HG03066 (cell line): ENCODE data around the gene CCDC148.
"Not testable (repeated sequence)": the region's sequence is repeated elsewhere in the genome, so short reads cannot be mapped to it uniquely, and the experiment has no call there.

Source experiments
- ATAC-seq: cut with Tn5 transposase; IDR thresholded peaks from one replicate; pipeline ENCODE4 v1.9.1; 2021; ENCODE audit warnings: low read depth; ENCODE audit not compliant: unreplicated experiment

Gene CCDC148

DNA sequence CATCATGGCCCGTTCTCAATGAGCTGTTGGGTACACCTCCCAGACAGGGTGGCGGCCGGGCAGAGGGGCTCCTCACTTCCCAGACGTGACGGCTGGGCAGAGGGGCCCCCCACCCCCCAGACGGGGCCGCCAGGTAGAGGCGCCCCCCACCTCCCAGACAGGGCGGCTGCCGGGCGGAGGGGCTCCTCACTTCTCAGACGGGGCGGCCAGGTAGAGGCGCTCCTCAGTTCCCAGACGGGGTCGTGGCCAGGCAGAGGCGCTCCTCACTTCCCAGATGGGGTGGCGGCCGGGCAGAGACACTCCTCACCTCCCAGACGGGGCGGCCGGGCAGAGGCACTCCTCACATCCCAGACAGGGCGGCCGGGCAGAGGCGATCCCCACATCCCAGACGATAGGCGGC, 146.1 kb downstream of the CCDC148 start:
- ATAC-seq, result not testable (repeated sequence)

DNA sequence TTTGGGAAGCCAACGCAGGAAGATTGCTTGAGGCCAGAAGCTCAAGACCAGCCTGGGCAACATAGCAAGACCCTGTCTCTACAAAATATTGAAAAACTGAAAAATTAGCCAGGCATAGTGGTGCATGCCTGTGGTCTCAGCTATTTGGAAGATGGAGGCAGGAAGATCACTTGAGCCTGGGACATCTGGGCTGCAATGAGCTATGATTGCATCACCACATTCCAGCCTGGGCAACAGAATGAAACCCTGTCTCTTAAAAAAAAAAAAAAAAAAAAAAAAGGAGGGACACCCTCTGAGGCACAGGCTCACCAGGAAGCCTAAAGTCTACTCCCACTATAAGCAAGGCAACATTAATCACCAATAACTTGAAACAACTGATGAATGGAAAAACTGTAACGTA, 151.1 kb downstream of the CCDC148 start:
- no peak for ATAC-seq

DNA sequence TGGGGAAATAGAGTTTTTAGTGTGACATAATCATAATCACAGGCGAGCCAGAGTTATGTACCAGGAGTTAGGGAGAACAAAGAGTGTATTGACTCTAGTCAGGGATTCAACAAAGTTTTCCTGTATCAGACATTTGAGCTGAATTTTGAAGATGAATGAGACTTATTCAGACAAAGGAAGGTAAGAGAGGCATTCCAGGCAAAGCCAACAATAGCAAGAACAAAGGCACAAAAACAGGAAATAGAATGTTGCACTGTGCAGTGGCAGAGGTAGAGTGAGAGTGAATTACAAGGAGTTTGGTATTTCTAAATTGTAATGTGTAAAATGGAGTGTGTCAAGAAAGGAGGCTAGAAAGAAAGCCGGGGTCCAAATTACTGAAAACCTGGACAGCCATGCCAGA, 156.2 kb downstream of the CCDC148 start:
- no peak for ATAC-seq

DNA sequence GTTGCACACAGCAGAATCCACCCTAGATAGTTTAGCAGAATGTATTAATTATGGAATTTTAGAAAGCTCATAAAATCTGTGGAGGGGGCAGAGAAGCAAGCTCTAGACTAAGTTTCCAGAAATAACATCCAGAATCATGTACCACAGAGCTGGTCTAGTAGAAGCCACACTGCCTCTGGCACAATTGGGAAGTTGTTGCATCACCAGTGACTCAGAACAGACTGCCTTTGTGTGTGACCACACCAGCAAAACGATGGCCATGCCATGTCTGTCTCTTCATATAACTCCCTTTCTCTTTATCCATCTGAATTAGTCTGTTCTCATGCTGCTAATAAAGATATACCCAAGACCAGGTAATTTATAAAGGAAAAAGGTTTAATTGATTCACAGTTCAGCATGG, 158.9 kb downstream of the CCDC148 start:
- ATAC-seq, result no peak

DNA sequence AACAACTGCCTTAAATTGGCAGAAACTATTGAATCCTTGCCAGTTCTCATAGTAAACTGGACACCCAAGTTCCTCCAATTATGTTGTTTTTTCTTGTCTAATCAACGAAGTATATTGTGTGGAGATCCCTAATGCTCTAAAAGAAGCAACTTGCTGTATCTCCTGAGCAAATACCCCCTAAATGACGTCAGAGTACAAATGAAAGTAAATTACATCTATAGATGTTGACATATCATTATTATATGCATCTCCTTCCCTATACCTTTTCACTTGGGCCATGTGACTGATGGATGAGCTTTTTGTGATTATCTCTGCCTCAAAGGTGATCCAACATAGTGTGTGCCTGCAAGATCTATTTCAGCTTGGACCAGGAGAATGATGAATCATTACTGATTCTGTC, 159.4 kb downstream of the CCDC148 start:
- ATAC-seq, result no peak

DNA sequence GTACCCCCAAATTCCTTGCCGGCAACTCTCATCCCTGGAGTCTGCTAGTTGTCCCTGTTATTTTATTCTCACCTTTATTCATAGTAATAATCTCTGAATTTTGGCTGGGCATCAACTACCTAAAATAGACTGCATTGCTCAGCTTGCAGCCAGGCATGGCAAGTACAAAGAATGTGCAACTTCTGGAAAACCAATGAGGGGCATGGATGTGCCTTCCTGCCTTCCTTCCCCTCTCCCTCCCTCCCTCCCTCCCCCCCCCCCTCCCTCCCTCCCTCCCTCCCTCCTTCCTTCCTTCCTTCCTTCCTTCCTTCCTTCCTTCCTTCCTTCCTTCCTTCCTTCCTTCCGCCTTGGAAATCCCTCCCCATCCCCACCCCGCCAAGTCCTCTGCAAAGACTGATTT, 162.8 kb downstream of the CCDC148 start:
- no peak for ATAC-seq

DNA sequence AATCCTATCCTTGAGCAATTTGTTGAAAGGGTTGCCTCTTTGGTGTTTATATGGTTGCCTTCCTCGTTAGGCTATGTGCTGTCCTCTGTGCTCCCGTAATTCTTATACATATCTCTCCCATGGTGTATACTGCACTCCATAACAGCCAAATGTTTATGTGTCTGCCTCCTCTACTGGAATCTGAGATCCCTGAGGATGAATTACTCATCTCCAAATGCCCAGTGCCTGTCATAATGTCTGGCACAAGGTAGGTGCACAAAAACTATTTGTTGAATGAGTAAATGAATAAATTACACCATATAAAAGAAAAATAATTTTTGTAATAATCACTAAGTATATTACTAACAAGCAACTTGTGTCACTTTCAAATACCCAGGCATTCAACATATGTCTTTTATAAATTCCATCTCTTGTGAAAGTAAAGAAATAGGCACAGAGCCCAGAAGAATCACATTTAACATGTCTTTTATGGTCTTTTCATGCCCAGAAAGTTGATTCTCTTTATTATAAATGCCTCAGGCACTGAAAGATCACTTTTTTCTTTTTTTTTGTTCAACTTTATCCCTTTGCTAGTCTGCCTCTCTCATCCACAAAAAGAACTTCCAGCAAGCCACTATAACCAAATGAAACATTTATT, 164.9 kb downstream of the CCDC148 start:
- ATAC-seq, result no peak

DNA sequence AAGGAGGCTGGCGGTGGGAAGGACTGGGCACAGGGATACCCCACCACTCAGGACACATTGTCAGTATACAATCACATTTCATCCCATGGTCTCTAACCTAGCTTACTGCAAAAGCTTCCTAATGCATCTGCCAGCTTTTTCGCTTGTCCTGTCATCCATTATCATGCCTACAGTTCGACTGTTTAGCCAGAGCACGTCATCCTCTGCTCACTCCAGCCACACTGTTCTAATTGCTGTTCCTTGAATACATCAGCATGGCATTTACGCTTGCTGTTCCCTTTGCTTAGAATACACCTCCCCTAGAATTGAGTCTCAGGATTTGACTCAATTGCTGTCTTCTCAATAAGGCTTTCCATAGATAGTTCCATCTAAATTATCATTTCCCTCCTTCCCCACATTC, 166.3 kb downstream of the CCDC148 start:
- ATAC-seq, result no peak

DNA sequence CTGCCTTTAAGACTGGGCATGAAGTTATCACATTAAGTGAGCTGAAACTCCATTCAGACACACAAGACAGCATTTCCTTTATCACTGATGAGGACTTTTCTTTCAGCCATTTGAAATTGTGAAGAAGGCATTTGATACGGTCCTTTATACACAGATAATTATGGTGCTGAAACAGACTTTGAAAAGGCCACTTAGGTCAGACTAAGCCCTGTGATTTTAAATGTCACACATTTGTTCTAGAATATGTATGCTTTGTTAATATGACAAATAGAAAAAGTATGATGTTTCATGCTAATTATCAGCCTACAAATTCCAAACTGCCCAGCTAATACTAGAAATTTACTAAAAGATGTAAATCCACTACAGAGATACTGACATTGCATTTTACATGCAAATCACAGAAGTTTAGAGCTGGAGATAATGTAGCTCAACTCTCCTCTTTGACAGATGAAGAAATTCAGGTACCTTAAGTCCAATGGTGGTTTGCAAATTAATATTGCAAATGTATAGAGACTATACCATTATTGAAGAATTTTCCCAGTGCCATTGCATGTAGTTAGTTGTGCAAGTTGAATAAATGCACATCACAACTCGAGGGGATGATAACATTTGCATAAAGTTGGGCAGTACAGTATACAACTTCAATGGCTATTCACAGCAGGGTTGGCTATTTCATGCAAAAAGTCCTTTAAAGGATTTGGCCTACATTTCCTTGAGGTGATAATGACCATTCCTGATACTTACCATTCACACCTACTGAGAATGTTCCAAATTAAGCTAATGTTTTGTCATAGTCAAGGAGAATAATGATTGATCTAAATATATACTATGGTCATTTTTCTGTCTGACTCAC, 179.7 kb downstream of the CCDC148 start:
- no peak for ATAC-seq

DNA sequence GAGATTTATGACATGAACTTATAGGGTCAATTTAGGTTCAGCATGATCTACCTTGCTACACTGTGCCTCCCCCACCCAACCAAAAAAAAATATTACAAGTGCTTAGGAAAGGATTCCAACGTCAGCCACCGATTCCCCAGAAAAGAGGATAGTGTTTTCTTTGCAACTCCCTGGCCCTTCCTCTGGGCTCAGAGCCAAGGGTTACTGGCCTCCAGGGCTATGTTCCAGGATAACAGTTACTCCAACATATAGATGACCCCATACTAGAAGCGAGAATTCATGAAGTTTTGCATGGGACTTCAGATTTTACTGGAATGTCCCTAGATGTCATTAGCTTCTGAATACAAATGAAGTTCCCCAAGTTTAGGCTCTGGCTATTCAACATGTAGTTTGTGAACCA, 182.8 kb downstream of the CCDC148 start:
- no peak for ATAC-seq

DNA sequence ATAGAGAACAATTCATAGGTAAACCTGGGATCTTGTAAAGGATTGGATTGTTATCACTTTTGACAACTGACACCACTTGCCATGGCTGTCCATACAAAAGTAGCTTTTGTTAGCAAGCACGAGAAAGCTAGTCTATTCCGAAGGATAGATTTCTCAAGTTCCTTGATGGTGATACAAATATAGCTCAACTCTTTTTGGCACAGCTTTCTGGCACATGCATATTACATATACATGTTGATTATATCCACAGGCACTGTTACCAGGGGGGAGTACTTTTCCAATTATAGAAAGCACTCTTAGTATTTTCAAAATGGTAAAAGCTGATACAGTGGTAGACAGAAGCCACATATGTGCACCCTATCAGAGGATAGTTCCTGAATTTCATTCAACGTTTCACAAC, 186.0 kb downstream of the CCDC148 start:
- no peak for ATAC-seq

DNA sequence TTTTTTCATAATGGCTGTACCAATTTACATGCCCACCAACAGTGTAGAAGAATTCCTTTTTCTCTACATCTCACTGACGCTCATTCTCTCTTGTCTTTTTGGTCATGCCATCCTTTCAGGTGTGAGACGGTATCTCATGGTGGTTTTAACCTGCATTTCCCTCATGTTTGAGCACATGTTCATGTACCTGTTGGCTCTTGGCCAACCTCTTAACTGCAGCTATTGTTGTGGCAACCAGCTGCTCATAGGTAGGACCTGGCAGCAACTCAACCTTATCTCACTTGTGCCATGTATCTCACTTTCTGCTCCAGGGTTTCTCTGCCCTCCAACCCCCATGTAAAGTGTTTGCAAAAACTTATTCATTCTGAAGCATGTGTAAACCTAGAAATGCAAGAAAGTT, 187.4 kb downstream of the CCDC148 start:
- ATAC-seq, result no peak

DNA sequence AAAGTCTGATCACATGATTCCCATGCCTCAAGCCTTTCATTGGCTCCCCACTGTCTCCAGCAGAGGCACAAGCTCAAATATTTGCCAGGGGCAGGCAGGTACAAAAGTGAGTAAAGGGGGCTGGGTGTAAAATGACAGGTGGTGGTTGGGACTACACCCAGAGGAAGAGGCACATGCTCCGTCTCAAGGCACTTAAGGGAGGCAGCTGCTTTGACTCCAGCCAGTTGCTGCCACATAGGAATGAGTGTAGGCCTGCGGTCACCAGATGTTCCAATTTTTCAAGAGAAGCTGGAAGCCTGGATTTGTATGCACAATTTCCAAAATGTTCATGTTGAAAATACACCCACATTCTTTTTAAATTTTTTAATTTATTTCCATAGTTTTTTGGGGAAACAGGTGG, 190.4 kb downstream of the CCDC148 start:
- ATAC-seq, result no peak

DNA sequence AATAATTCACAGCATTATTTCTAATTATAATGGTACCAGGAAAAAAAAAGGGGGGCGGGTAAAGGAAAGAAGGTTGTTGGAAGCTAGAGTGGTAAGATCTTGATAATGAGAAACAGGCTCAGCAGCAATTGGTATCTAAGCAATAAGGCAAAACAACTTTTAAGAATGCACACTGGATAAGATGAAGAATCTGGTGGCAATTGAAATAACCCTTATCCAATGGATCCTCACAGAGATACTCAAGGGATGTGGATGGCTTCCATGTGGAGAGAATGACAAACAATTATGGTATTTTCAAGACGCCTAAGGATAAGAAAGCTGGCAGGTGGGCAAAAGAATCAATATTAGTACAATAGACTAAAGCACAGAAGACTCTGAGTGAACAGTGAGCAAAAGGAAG, 201.3 kb downstream of the CCDC148 start:
- no peak for ATAC-seq

DNA sequence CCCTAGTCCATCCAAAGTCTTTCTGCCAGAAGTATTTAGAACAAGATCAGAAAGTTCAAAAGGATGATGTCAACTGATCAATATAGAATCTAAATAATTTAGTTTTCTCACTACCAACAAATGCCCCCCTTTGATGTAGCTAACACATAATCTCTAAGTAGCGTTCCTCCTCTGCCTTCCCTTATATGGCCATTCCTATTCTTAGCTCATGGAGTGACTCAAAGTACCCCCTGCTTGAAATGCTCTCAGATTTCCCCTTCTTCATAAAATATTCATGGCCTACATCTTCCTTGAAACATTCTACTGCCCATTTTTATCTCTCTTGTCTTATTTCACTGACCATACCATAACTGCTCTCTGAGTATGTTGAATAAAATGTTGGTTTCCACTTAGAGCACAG, 203.4 kb downstream of the CCDC148 start:
- no peak for ATAC-seq

DNA sequence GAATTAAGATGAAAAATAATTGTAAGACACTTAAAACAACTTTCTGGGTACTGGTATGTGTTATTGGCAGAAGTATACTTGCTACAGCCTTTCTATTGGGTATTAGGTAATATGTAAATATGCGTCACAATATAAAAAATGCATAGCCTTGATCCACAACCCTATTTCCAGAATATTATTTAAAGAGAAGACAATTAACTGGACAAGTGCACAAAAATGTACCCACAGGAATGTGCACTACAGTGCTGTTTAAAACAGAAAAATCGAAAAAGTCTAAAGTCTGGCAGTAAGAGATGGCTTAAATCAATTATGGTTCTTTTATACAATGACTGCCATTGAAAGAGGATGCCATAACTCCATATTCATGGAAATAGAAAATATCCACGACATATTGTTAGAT, 205.2 kb downstream of the CCDC148 start:
- ATAC-seq, result no peak

DNA sequence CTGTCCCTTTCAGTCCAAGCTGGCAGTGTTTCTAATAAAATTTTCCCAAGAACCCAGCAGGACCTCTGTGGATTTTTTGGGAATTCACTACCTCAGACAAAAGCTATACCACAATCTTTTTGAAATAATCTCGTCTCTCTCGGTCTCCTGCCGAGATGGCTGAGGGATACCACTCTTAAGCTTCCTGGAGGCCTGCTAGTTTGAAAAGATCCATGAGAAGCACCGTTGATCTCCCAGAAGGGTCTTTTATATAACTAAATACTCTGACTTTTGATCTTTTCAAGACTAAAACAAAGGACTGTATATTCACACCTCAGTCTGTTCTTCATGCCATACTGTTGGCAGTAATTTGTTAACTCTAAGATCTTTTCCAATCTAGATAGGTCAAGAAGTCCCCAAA, 213.2 kb downstream of the CCDC148 start:
- no peak for ATAC-seq

DNA sequence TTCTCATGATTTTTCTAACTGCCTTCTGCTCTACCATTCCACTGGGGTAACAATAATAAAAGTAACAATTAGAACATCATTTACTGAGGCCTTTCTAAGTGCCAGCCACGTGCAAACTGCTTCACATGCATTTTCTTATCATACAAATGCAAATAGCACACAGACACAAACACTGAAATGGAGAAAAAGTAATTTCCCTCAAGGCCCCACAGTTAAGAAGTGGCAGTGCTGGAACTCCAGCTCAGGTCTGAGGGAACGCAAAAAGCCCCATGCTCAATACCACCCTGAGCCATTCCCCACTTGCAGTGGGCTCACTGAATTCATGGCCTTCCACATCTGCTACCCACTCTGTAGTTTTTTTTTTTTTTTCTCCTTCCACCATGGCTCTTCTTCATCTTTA, 214.3 kb downstream of the CCDC148 start:
- no peak for ATAC-seq

DNA sequence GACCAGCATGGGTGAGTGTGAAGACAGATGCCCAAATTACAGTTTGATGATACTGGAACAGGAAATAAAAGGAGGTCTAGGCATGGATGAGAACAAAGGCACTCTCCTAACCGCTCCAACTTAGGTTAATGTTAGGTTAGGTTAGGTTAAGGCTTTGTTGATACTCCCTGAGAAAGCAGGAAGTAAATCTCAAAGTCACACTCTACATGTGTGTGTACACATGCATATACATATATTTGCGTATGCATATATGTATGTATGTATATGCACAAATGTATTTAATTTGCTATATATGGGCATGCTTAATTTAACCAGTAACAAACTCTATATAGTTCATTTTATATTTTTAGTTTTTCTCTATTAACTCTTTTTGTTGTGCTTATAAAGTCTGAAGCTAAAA, 215.6 kb downstream of the CCDC148 start:
- no peak for ATAC-seq

DNA sequence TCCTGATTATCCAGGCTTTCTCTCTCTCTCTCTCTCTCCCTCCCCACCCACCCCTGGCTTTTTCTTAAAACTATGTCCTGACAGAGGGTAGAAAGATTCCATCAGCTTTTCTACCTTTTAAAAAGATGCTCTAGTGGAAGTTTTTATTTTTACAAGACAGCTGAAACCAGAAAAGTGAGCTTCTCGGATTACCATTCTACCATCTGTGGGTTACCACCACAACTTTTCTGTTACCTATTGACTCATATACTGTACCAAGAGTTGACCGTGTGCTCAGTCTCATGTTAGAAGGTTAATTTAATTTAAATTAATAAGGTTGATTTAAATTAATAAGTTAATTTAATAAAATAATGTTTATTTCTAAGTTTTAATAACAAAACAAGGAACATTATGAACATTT, 217.3 kb downstream of the CCDC148 start:
- no peak for ATAC-seq

DNA sequence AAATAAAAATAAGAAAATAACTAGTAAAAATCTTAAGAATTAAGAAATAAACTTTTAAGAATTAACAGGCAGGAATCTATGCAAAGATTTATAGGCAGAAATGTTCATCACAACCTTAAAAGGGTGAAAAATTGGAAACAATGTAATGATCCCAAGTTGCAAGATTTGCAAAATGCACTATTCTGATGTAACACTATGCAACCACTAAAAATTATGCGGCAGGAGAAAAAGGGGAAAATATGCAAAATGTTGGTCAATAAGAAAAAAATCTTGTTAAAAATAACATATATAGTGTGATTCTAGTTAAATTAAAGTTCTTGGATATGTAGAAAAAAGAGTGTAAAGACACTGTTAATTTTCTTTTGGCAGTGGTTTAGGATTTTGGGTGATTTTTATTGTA, 222.1 kb downstream of the CCDC148 start:
- ATAC-seq, result no peak

DNA sequence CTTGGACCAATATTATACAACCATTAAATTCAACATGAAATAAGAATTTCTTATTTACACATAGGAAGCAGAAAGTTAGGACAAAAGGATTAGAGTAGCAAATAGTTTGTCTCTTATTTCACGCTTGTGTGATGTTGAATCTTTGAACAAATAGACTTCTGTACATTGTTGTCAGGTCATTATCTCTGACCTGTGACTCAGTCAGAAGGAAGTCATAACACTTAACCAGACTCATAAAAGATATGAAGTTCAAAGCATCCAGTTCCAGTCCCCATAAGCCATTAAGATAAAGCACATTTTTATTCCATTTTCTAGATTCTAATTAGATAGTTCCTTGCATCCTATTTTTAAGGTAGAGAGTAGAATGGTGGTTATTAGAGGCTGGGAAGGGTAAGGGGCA, 224.1 kb downstream of the CCDC148 start:
- ATAC-seq, result no peak
